K562 (cell line): ENCODE measurements around the gene OCEL1. TPM values are rescaled to one million over a fixed set of nuclear protein-coding genes. Genes with fewer than 3 reads are reported as not detected.

ENCODE experiments used
- ATAC-seq: fragments of 200-7000 bp; cut with Tn5 transposase; 3 replicates; pipeline ENCODE4 v1.9.1; 2020; ENCODE audit warnings: moderate library complexity
- BruUV-seq: library from RNA; stranded (reverse); fragments of 400-500 nt; replicated peaks from 2 replicates; lab custom pipeline; 2021; lab: Mats Ljungman, UMichigan
- CTCF ChIA-PET: fragments of 300-600 bp; formaldehyde crosslinking; extraction: SDS; loops from one replicate; lab custom pipeline; 2021; ENCODE audit warnings: low intra/inter-chr PET ratio; lab: Yijun Ruan, JAX
- POLR2A ChIA-PET: fragments of 300-600, 350-650 bp; sonication (Branson Sonifier 250); formaldehyde crosslinking; extraction: SDS; loops from one replicate; lab custom pipeline; 2021; ENCODE audit warnings: antibody characterized with exemption, inconsistent platforms; lab: Yijun Ruan, JAX
- DNase-seq, 4 experiments: peaks; one replicate each; pipeline versions ENCODE4 v3.0.0 to v3.0.0-alpha.2; 2011 to 2018; ENCODE audit warnings: low spot score in 3 of 4, mixed read lengths in 3 of 4; ENCODE audit errors: extremely low read depth in 1 of 4
- FAIRE-seq: peaks from 2 replicates; lab custom pipeline; 2011; peaks lifted over from hg19 to GRCh38; lab: Jason Lieb, UNC
- H2AFZ ChIP-seq: 2 replicates; pipeline ENCODE4 v1.6.0; 2011; ENCODE audit warnings: low read depth, low read length, control low read depth, inconsistent platforms
- H3K27ac ChIP-seq: fragments of 200-600 bp; 3 replicates; pipeline ENCODE4 v1.8.0; 2011; ENCODE audit warnings: low read depth, mild to moderate bottlenecking, control low read depth, inconsistent platforms, low read length, moderate library complexity, mixed read lengths; ENCODE audit errors: extremely low read depth
- H3K27me3 ChIP-seq, 2 experiments: fragments of 300-600 bp in 1 of 2; 2 replicates in 1 of 2; 3 replicates in 1 of 2; pipeline versions ENCODE4 v1.6.0 to v1.8.0; 2011; ENCODE audit warnings: inconsistent platforms in 2 of 2, low read length in 2 of 2, mild to moderate bottlenecking in 1 of 2, mixed read lengths in 1 of 2, moderate library complexity in 1 of 2; ENCODE audit not compliant: control insufficient read depth in 2 of 2, insufficient read depth in 2 of 2
- H3K36me3 ChIP-seq: fragments of 300-600 bp; 3 replicates; pipeline ENCODE4 v1.8.0; 2011; ENCODE audit warnings: mild to moderate bottlenecking, low read length, inconsistent platforms; ENCODE audit not compliant: control insufficient read depth, insufficient read depth
- H3K4me1 ChIP-seq, 2 experiments: fragments of 200-600 bp in 1 of 2; replicated peaks in 1 of 2; 2 replicates in 1 of 2; 3 replicates in 1 of 2; pipeline versions ENCODE4 v1.5.1 to v1.8.0; 2011; ENCODE audit warnings: inconsistent platforms in 2 of 2, low read length in 2 of 2, mild to moderate bottlenecking in 1 of 2, mixed read lengths in 1 of 2, moderate library complexity in 1 of 2; ENCODE audit not compliant: control insufficient read depth in 2 of 2, insufficient read depth in 2 of 2
- H3K4me2 ChIP-seq: 2 replicates; pipeline ENCODE4 v1.6.1; 2011; ENCODE audit warnings: low read length, control low read depth, inconsistent platforms, mixed read lengths; ENCODE audit not compliant: insufficient read depth
- H3K4me3 ChIP-seq: fragments of 200-600 bp; sonication (generic), shearing (Covaris generic); 2 replicates; pipeline ENCODE4 v1.5.1; 2016; ENCODE audit warnings: control low read depth, inconsistent platforms
- H3K79me2 ChIP-seq: fragments of 200-600 bp; 3 replicates; pipeline ENCODE4 v1.8.0; 2011; ENCODE audit warnings: low read length, inconsistent platforms; ENCODE audit not compliant: control insufficient read depth, insufficient read depth
- H3K9ac ChIP-seq, 2 experiments: 2 replicates each; pipeline versions ENCODE4 v1.6.0 to v1.6.1; 2011; ENCODE audit warnings: low read depth in 2 of 2, low read length in 2 of 2, control low read depth in 1 of 2, inconsistent platforms in 1 of 2, mild to moderate bottlenecking in 1 of 2, mixed read lengths in 1 of 2; ENCODE audit not compliant: insufficient read depth in 1 of 2
- H3K9me1 ChIP-seq: one replicate; pipeline ENCODE4 v1.6.0; 2011; ENCODE audit warnings: inconsistent platforms, mild to moderate bottlenecking, low read length, moderate library complexity; ENCODE audit not compliant: control insufficient read depth, insufficient read depth
- H3K9me3 ChIP-seq: replicated peaks from 2 replicates; pipeline ENCODE4 v1.5.1; 2011; ENCODE audit warnings: low read depth, low read length, inconsistent platforms; ENCODE audit not compliant: control insufficient read depth, insufficient read depth
- H4K20me1 ChIP-seq: replicated peaks from 2 replicates; pipeline ENCODE4 v1.6.1; 2011; ENCODE audit warnings: low read length, inconsistent platforms, mixed read lengths; ENCODE audit not compliant: control insufficient read depth, insufficient read depth
- HSF4 ChIP-seq: fragments of 250-450 bp; sonication (Bioruptor Pico); IDR thresholded peaks from 2 replicates; pipeline ENCODE4 v2.1.2; 2022; ENCODE audit warnings: mild to moderate bottlenecking, moderate library complexity, borderline replicate concordance
- ZNF740 ChIP-seq, 3 experiments: fragments of 200-800 bp in 1 of 3; sonication (Bioruptor generic) in 1 of 3; sonication (generic) in 1 of 3; formaldehyde crosslinking in 1 of 3; IDR thresholded peaks; 2 replicates each; pipeline versions ENCODE4 v1.6.1 to v1.8.0; 2016 to 2022; ENCODE audit warnings: mild to moderate bottlenecking in 2 of 3, missing compliant biosample characterization in 2 of 3, missing genetic modification characterization in 2 of 3, missing genetic modification reagents in 1 of 3
- WGBS: fragments of 100-300 bp; shearing (Covaris generic); methylation state at CpG from one replicate; pipeline ENCODE4 v1.1.6; 2016; ENCODE audit warnings: low coverage, mixed read lengths; ENCODE audit not compliant: insufficient coverage; ENCODE audit errors: missing lambda C conversion rate; 5-methylcytosine and 5-hydroxymethylcytosine counted together
- in situ Hi-C: fragments of 300-500 bp; cut with MboI; formaldehyde crosslinking; loops from 4 replicates; pipeline ENCODE4 v1.15.0; 2018; ENCODE audit warnings: inconsistent platforms, mixed read lengths
- intact Hi-C: fragments of 100-400 bp; cut with micrococcal nuclease; formaldehyde crosslinking; loops from 2 replicates; pipeline ENCODE4 v1.14.2; 2022
- polyA plus RNA-seq, 8 experiments: library from polyadenylated mRNA; depleted of rRNA in 4 of 8; stranded (reverse) in 5 of 8; unstranded in 3 of 8; fragments of >200 nt; fragmentation: Nextera tagmentation in 2 of 8; fragmentation: Illumina TruSeq in 1 of 8; extraction: Ambion mirVana in 2 of 8; extraction: Trizol in 1 of 8; gene quantifications; 2 replicates each; pipeline versions ENCODE4 v1.2.1 to v1.2.3, GENCODE V29; 2011 to 2014; ENCODE audit warnings: inconsistent platforms in 1 of 8, missing spikeins in 1 of 8
- total RNA-seq, 7 experiments: library from RNA; depleted of rRNA in 6 of 7; stranded (reverse); fragments of >200 nt in 6 of 7; fragmentation: Illumina TruSeq in 2 of 7; extraction: Trizol in 2 of 7; gene quantifications; 2 replicates each; pipeline versions ENCODE4 v1.2.1 to v1.2.3, GENCODE V29; 2011 to 2021; ENCODE audit warnings: low replicate concordance in 1 of 7
- TF ChIP-seq, protein P1 (sequence below): sonication (generic); formaldehyde crosslinking; IDR thresholded peaks from 2 replicates; pipeline ENCODE4 v1.8.1; 2023; ENCODE audit warnings: mild to moderate bottlenecking, missing genetic modification reagents

The OCEL1 gene
- total and polyA plus RNA-seq, 9 of the 15 experiments (the other 6 are each of a cell fraction or from before 2014, with no cell fraction given), result 8.0 to 38.0 (median 12.4) TPM

- in situ Hi-C loops (no loop called here), intact Hi-C loops (no loop called here)
- Histone ChIP-seq H3K9me3 (no peaks in the 10 kb centered on the region), H3K4me1 (peaks cover 20 to 62% of the 10 kb centered on the region in 2 experiments), H3K4me2 (no peak overlapping the region), H2AFZ (no peak overlapping the region), H3K27ac (no peak overlapping the region), H3K9ac (peak overlapping the region in 1 of 2 experiments; percentile 24; a peak in 2 of 4 replicates), H3K4me3 (no peak overlapping the region), H3K79me2 (peaks cover 65% of the 10 kb centered on the region), H3K36me3 (peaks cover 45% of the 10 kb centered on the region; the same call in 2 of the 3 replicates), H3K27me3 (no peaks in the 10 kb centered on the region), H4K20me1 (peaks cover 15% of the 10 kb centered on the region), H3K9me1 (no peaks in the 10 kb centered on the region)
- WGBS, result 78% methylated on average over 19 of the region's 24 CpGs
- DNase-seq, result no peak
- no TSS peak for BruUV-seq
- CTCF ChIA-PET, result no interaction called here
- POLR2A ChIA-PET, result interaction anchor here (0.7 to 11.3 kb wide), 4 partner anchors 14 to 559 kb away, joined by 3 to 129 read pairs (median 4); partner anchors contain the start of genes DDA1, OCEL1 and USE1
- ATAC-seq, result no peak
- no peak for FAIRE-seq
- TF ChIP-seq ZNF740 (CRISPR knock-in tag; IDR thresholded peaks at IDR 0.05) (peak; percentile 77; the same call in 1 of the 2 replicates), ZNF740 (tag; IDR thresholded peaks at IDR 0.05) (no peak), HSF4 (CRISPR knock-in tag) (no peak)
- TF ChIP-seq, protein P1, sequence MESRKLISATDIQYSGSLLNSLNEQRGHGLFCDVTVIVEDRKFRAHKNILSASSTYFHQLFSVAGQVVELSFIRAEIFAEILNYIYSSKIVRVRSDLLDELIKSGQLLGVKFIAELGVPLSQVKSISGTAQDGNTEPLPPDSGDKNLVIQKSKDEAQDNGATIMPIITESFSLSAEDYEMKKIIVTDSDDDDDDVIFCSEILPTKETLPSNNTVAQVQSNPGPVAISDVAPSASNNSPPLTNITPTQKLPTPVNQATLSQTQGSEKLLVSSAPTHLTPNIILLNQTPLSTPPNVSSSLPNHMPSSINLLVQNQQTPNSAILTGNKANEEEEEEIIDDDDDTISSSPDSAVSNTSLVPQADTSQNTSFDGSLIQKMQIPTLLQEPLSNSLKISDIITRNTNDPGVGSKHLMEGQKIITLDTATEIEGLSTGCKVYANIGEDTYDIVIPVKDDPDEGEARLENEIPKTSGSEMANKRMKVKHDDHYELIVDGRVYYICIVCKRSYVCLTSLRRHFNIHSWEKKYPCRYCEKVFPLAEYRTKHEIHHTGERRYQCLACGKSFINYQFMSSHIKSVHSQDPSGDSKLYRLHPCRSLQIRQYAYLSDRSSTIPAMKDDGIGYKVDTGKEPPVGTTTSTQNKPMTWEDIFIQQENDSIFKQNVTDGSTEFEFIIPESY (CRISPR knock-in tag), result 0 out of 2 replicates have a peak, but pooled peaks have one; percentile 16
These were observed 14.2 kb downstream of the OCEL1 start for GRCh38 chr19:17240062-17240752.
